HEK293T (cell line): Measurements from ENCODE around the gene PMS1.
"Not testable (repeated sequence)": the region's sequence is repeated elsewhere in the genome, so short reads cannot be mapped to it uniquely, and the experiment has no call there.

ENCODE experiments used
- BHLHE40 ChIP-seq: fragments of 450-650 bp; IDR thresholded peaks from 2 replicates; pipeline ENCODE4 v1.6.1; 2016; ENCODE audit warnings: mild to moderate bottlenecking, moderate library complexity, borderline replicate concordance
- FOXA1 ChIP-seq: fragments of 450-650 bp; IDR thresholded peaks from 2 replicates; pipeline ENCODE4 v1.6.1; 2016; ENCODE audit warnings: mild to moderate bottlenecking
- FOXK2 ChIP-seq: fragments of 450-650 bp; IDR thresholded peaks from 2 replicates; pipeline ENCODE4 v1.6.1; 2016; ENCODE audit warnings: mild to moderate bottlenecking
- NFRKB ChIP-seq: fragments of 450-650 bp; IDR thresholded peaks from 2 replicates; pipeline ENCODE4 v1.6.1; 2016; ENCODE audit warnings: mild to moderate bottlenecking, moderate library complexity
- SP1 ChIP-seq: fragments of 450-650 bp; IDR thresholded peaks from 2 replicates; pipeline ENCODE4 v1.6.1; 2017
- SUZ12 ChIP-seq: fragments of 450-650 bp; IDR thresholded peaks from 2 replicates; pipeline ENCODE4 v1.6.1; 2016; ENCODE audit warnings: mild to moderate bottlenecking
- TARDBP ChIP-seq: fragments of 450-650 bp; IDR thresholded peaks from 2 replicates; pipeline ENCODE4 v1.6.1; 2016
- TF ChIP-seq, protein P1 (sequence below): fragments of 450-650 bp; IDR thresholded peaks from 2 replicates; pipeline ENCODE4 v1.6.1; 2016

DNA sequence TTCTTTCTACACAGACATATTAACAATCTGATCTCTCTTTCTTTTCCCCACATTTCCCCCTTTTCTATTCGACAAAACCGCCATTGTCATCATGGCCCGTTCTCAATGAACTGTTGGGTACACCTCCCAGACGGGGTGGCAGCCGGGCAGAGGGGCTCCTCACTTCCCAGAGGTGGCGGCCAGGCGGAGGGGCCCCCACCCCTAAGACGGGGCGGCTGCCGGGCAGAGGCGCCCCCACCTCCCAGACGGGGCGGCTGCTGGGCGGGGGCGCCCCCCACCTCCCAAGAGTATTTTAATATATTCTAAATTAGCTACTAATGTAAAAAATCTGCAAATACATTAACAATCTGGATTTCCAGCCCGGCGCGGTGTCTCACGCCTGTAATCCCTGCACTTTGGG is 24.1 kb upstream of the PMS1 start:
- not testable (repeated sequence) for TF ChIP-seq SUZ12, NFRKB, TARDBP, FOXA1, FOXK2, BHLHE40, SP1
- TF ChIP-seq, protein P1, sequence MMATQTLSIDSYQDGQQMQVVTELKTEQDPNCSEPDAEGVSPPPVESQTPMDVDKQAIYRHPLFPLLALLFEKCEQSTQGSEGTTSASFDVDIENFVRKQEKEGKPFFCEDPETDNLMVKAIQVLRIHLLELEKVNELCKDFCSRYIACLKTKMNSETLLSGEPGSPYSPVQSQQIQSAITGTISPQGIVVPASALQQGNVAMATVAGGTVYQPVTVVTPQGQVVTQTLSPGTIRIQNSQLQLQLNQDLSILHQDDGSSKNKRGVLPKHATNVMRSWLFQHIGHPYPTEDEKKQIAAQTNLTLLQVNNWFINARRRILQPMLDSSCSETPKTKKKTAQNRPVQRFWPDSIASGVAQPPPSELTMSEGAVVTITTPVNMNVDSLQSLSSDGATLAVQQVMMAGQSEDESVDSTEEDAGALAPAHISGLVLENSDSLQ, result not testable (repeated sequence)
